GM21381 (cell line): ENCODE results near the gene ZNF677.
"Not testable (repeated sequence)": the region's sequence is repeated elsewhere in the genome, so short reads cannot be mapped to it uniquely, and the experiment has no call there.

Source experiments
- ATAC-seq: cut with Tn5 transposase; IDR thresholded peaks from one replicate; pipeline ENCODE4 v1.9.1; 2021; ENCODE audit warnings: mild to moderate bottlenecking, moderate library complexity; ENCODE audit not compliant: unreplicated experiment

The ZNF677 gene

GRCh38 chr19:53254411-53255341 is at the start of gene ZNF677:
Gene ZNF677 (minus strand): TSS chr19:53254873. CDS start chr19:53251550, 3,323 bp downstream.
- ATAC-seq: no peak

GRCh38 chr19:53301341-53301740 is 46.7 kb upstream of the ZNF677 start:
- not testable (repeated sequence) for ATAC-seq

- ATAC-seq: no peak
These were observed 40.2 kb upstream of the ZNF677 start for GRCh38 chr19:53294786-53295441.

GRCh38 chr19:53290758-53291549 is 36.3 kb upstream of the ZNF677 start:
- no peak for ATAC-seq

- ATAC-seq: no peak
These were observed 30.4 kb upstream of the ZNF677 start for GRCh38 chr19:53285087-53285486.

GRCh38 chr19:53281947-53282346 is 27.3 kb upstream of the ZNF677 start:
- ATAC-seq: not testable (repeated sequence)

GRCh38 chr19:53275480-53275879 is 20.8 kb upstream of the ZNF677 start:
- no peak for ATAC-seq

GRCh38 chr19:53272044-53272443 is 17.4 kb upstream of the ZNF677 start:
- ATAC-seq: no peak

- not testable (repeated sequence) for ATAC-seq
These were observed 15.2 kb upstream of the ZNF677 start for GRCh38 chr19:53269861-53270260.

GRCh38 chr19:53267623-53268022 is 12.9 kb upstream of the ZNF677 start, which contains the start of gene VN1R4:
Gene VN1R4 (minus strand): TSS chr19:53267723. CDS start chr19:53267665, 58 bp downstream.
- not testable (repeated sequence) for ATAC-seq

- ATAC-seq: not testable (repeated sequence)
These were observed 3.2 kb upstream of the ZNF677 start, which contains the start of gene VN1R2 for GRCh38 chr19:53257715-53258342. Gene VN1R2 (plus strand): TSS chr19:53258292. CDS start chr19:53258376, 84 bp downstream.

- ATAC-seq: no peak
These were observed 8.2 kb downstream of the ZNF677 start for GRCh38 chr19:53246498-53246897.

GRCh38 chr19:53237114-53237777 is 17.4 kb downstream of the ZNF677 start:
- ATAC-seq: no peak

- no peak for ATAC-seq
These were observed 30.1 kb downstream of the ZNF677 start for GRCh38 chr19:53224606-53225005.

- not testable (repeated sequence) for ATAC-seq
These were observed 32.0 kb downstream of the ZNF677 start for GRCh38 chr19:53222716-53223115.

- no peak for ATAC-seq
These were observed 41.9 kb downstream of the ZNF677 start for GRCh38 chr19:53212703-53213320.

GRCh38 chr19:53211554-53211953 is 43.1 kb downstream of the ZNF677 start:
- not testable (repeated sequence) for ATAC-seq

- no peak for ATAC-seq
These were observed 57.8 kb downstream of the ZNF677 start for GRCh38 chr19:53196777-53197396.
